Stimulated activated naive CD4-positive, alpha-beta T cell treated with Interleukin-2 at 50 U/mL for 16 hours (primary cell): ENCODE results near the gene SOX5.
"Not testable (repeated sequence)": the region's sequence is repeated elsewhere in the genome, so short reads cannot be mapped to it uniquely, and the experiment has no call there.

Experiments
- DNase-seq: peaks from one replicate; lab custom pipeline; 2025; lab: John Stamatoyannopoulos, UW

SOX5 gene

GRCh38 chr12:23834076-23834475 lies 115.4 kb downstream of the SOX5 start:
- no peak for DNase-seq

DNA sequence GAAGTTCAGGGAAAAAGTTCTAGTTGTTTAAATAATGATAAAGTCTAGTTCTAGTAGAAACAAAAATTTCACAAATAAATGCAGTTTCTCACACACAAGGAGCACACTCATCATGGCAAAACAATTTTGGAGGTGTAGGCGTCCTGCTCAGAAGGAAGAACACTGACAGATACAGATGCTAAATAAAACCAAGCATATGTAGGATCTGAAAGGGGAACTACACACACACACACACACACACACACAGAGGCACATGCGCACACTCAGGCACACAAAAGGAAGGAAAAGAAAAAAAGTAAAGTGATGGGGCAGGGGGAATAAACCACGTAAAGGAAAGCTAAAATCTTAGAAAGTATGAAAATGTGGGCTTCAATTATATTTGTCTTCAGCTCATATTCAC lies 117.7 kb downstream of the SOX5 start:
- no peak for DNase-seq

DNA sequence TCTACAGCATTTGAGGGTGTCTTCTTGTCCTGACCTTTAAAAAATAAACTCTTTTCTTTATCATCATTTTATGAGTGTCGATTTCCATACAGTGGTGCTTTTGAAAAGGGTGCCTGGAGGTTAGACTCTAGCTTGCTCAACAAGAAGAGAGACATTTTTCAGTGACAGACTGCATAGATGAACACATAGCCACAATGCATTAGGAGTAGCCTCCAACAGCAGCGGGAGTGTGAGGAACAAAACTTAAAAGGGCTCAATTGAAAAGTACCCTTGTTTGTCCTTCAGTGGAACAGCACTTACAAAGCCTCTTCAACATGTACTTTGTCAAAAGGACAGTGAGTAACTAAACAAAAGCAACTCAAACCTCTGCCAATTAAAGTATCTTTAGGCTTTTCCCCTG lies 119.3 kb downstream of the SOX5 start:
- no peak for DNase-seq

- DNase-seq: no peak
Measured at GRCh38 chr12:23827353-23827752, 122.1 kb downstream of the SOX5 start.

DNA sequence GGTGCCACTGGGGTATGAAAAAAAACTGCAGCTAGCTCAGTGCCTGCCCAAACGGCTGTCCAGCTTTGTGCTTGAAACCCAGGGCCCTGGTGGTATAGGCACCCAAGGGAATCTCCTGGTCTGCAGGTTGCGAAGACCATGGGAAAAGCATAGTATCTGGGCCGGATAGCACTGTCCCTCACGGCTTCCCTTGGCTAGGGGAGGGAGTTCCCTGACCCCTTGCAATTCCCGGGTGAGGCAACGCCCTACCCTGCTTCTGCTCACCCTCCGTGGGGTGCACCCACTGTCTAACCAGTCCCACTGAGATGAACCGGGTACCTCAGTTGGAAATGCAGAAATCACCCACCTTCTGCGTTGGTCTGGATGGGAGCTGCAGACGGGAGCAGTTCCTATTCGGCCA lies 124.3 kb downstream of the SOX5 start:
- DNase-seq: not testable (repeated sequence)

DNA sequence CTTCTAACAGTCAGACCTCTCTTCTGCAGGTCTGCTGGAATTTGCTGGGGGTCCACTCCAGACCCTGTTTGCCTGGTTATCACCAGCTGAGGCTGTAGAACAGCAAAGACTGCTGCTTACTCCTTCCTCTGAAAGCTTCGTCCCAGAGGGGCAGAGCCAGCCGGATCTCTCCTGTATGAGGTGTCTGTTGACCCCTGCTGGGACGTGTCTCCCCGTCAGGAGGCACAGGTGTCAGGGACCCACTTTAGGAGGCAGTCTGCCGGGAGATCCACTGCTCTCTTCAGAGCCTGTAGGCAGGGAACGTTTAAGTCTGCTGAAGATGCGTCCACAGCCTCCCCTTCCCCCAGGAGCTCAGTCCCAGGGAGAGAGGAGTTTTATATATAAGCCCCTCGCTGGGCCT lies 125.1 kb downstream of the SOX5 start:
- no peak for DNase-seq

- DNase-seq: not testable (repeated sequence)
Measured at GRCh38 chr12:23822883-23823282, 126.6 kb downstream of the SOX5 start.

GRCh38 chr12:23817345-23817744 lies 132.1 kb downstream of the SOX5 start:
- no peak for DNase-seq

DNA sequence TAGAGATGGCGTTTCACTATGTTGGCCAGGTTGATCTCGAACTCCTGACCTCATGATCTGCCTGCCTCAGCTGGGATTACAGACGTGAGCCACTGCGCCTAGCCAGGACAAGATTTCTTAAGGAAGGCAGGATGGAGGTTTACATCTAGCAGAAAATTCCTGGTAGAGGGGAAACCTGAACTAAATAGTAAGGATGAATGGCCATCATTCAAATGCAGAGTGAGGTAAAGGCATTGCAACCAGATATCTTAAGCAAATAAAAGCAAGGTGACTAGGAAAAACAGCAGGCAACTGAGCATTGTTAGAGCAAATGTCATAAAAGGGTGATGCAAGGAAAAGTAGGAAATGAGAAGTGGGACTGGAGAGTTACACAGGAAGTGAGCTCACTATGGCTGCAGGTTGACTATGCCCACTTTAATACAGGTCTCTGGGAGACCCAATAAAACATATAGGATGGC lies 133.0 kb downstream of the SOX5 start:
- no peak for DNase-seq

GRCh38 chr12:23815810-23816209 lies 133.7 kb downstream of the SOX5 start:
- DNase-seq: no peak

DNA sequence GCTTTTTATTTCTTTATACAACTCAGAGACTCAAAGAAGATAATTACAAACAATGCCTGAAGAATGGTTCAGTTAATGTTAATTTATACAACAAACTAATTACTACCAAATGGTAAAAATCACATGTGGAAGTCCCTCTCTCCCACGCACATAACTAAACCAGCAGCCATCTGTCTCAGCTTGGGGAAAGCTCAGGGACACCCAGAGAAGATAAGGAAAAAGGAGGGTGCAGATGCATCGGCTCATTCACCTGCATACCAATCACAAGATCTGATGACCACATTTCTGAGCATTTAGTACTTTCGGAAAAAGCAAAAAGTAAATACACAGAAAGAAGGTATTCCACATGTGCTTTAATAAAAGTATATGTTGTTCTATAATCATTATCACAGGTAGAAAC lies 136.3 kb downstream of the SOX5 start:
- DNase-seq: no peak

DNA sequence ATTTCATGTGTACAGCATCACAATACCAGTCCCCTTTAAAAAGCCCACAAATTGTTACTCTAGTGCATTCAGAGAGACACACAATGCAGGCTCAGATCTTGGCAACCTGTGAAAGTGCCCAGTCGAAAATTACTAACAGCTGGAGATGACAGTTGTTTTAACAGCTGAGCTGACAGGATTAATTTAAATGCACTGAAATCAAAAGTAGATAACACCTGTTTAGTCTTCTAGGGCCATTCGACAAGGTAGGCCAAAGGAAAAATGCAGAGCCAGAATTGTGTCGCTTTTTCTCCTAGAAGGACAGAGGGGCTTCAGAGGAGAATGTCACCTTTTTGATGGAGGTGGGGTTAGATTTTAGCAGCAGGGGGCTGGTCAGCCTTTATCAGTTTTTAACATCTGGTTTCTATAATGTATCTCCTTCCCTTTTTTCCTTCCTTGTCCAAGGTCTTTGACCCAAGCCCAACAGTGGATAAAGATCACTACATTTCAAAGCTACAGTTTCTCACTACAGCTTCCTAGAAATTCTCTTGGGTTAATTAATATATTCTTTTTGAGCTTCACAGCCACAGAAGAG lies 139.1 kb downstream of the SOX5 start:
- no peak for DNase-seq

DNA sequence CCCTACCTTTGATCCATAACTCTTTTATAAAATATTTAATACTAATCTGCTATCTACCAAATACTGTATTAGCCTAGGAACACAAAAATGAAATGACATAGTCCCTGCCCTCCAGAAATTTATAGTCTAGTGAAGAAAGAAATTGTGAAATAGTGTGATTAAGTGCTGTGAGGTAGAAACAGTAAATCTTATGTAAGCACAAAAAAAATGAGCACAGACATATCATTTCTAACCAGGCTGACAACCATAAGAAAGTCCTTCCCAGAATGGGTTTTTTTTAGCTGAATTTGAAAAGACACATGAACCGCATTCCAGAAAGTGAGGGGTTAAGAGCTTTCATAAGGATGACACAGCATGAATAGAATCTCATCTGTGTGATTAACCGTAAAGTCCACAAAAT lies 145.9 kb downstream of the SOX5 start:
- no peak for DNase-seq

DNA sequence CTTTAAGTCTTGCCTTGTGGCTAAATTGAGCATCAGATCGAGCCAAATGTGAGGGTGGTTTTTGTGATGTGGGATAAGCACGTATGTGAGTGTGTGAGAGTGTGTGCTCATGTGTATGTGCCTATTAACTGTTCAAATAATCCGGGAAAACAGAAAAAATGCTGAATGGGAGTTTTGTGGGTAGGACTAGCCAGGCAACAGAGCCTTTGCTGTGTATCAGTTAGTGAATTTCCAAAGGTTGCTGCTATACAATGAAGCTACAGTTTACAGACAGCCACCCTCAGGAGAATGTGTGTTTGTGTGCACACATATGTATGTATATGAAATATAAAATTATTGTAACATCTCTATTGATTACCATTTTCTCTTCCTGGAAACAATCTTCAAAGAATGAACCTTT lies 154.0 kb downstream of the SOX5 start:
- DNase-seq: no peak

DNA sequence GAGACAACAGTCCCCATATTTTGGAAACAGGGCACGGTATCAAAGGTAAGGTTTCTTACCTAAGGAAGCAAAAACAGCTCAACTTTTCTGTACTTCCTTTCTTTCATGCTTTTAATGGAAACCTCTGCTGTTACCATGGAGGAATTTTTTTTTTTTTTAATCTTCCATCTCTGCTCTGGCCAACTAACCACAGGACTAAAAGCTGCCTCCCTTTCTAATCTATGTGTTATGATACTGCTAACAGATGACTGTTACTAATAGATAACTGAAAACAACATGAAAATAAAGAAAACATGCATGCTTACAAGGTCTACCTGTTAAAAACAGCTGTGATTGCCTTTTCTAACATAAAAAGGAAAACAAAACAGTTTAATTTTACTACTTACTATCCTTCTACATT lies 168.4 kb downstream of the SOX5 start:
- DNase-seq: no peak

DNA sequence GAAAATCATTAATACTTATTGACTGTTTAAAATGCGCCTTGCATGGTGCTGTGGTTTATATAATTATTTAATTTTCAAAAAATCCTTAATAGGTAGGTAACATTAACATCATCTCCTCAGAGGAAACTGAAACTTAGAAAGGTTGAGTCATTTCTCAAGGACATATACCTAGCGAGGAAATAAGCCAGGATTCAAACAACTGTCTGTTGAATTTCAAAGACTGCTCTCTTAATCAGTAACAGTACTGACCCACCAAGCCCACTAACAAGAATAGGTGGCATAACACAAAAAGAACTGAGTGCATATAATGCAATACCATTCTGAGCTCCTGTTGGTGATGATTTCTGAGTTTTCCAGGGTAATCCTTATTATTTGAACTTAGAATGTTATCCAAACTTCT lies 174.3 kb downstream of the SOX5 start:
- DNase-seq: no peak

GRCh38 chr12:23771240-23771949 lies 178.1 kb downstream of the SOX5 start:
- DNase-seq: no peak

GRCh38 chr12:23770202-23770938 lies 179.1 kb downstream of the SOX5 start:
- no peak for DNase-seq

- DNase-seq: no peak
Measured at GRCh38 chr12:23767834-23768233, 181.6 kb downstream of the SOX5 start.

DNA sequence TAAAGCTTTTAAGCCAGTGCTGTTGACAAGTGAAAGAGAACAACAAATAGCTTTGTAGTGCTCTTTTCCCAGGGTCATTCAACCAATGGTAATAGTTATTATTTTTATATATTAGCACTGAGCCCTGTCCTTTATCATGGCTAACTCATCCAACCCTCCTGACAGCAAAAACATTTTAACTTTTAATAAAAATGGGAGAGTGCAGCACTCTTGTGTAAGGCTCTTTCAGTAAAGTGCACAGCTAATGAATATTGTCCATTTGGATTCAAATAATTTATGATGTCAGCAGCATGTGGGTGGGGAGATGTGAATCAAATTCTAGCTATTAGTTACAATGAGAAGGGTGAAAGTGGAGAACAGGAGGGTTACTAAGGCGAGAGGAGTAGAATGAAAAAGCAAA lies 185.7 kb downstream of the SOX5 start:
- no peak for DNase-seq

DNA sequence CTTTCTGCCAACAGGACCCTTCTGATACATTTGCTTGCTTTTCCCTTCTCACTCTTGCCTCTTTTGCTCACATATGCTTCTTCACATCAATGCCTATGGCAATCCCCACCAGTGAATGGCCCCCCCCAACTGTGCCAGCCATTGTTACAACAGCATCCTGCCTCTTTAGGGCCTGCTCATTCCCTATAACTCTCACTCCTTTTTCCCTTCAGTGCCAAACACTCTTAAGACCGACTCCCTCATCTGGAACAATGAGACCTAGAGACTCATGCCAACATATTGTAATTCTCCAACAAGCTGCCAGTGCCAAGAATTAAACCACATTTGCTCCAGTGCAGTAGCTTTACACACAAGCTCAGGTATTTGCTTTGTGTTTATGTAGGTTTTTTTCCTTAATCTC lies 189.0 kb downstream of the SOX5 start:
- DNase-seq: no peak

- DNase-seq: no peak
Measured at GRCh38 chr12:23758608-23759007, 190.9 kb downstream of the SOX5 start.

GRCh38 chr12:23757541-23757962 lies 191.9 kb downstream of the SOX5 start:
- no peak for DNase-seq
